Erythroblast (primary cell): ENCODE measurements around the gene ADAMTSL1.

Source experiments
- GATA1 ChIP-seq: IDR thresholded peaks from 2 replicates; pipeline ENCODE4 v1.6.1; 2011; ENCODE audit warnings: low read depth, mild to moderate bottlenecking, control low read depth, low read length, moderate library complexity
- POLR2A ChIP-seq: IDR thresholded peaks from 2 replicates; pipeline ENCODE4 v1.6.1; 2011; ENCODE audit warnings: mild to moderate bottlenecking, low read length

- TF ChIP-seq POLR2A (no peak), GATA1 (no peak)
Observed at GRCh38 chr9:18890372-18890771, 416.4 kb downstream of the ADAMTSL1 start.
